Panc1 (cell line): ENCODE measurements around the gene ZNF780B. TPM values are rescaled to one million over a fixed set of nuclear protein-coding genes. Genes with fewer than 3 reads are reported as not detected.

ENCODE experiments used
- ATAC-seq: fragments of 200-7000 bp; cut with Tn5 transposase; 2 replicates; pipeline ENCODE4 v1.9.1; 2020; ENCODE audit warnings: mild to moderate bottlenecking, moderate library complexity
- BruUV-seq: library from RNA; stranded (reverse); fragments of 400-500 nt; replicated peaks from 2 replicates; lab custom pipeline; 2021; lab: Mats Ljungman, UMichigan
- CTCF ChIA-PET: fragments of 300-600 bp; sonication (Branson Sonifier 250); formaldehyde crosslinking; loops from one replicate; lab custom pipeline; 2022; ENCODE audit warnings: antibody characterized with exemption; lab: Charles Lee
- POLR2A ChIA-PET: fragments of 300-600 bp; sonication (Branson Sonifier 250); formaldehyde crosslinking; loops from one replicate; lab custom pipeline; 2022; ENCODE audit warnings: antibody characterized with exemption; lab: Charles Lee
- DNase-seq: peaks from one replicate; pipeline ENCODE4 v3.0.0-alpha.2; 2010; ENCODE audit warnings: low read depth, low spot score
- H3K27ac ChIP-seq: 2 replicates; pipeline ENCODE4 v1.5.1; 2011; ENCODE audit warnings: mild to moderate bottlenecking, low read length, inconsistent platforms
- H3K27me3 ChIP-seq: fragments of 200-500 bp; sonication (Bioruptor generic); 2 replicates; pipeline ENCODE4 v1.6.0; 2014; ENCODE audit warnings: low read length, inconsistent platforms; ENCODE audit not compliant: control insufficient read depth, insufficient read depth
- H3K36me3 ChIP-seq: fragments of 200-500 bp; sonication (Bioruptor generic); 2 replicates; pipeline ENCODE4 v1.5.1; 2014; ENCODE audit warnings: inconsistent platforms, mild to moderate bottlenecking, low read length, moderate library complexity; ENCODE audit not compliant: control insufficient read depth, insufficient read depth
- H3K4me1 ChIP-seq: 2 replicates; pipeline ENCODE4 v1.5.1; 2011; ENCODE audit warnings: inconsistent platforms, mild to moderate bottlenecking, low read length, moderate library complexity; ENCODE audit not compliant: control insufficient read depth, insufficient read depth
- H3K4me3 ChIP-seq, 2 experiments: 2 replicates each; pipeline ENCODE4 v1.5.1; 2011 to 2012; ENCODE audit warnings: low read depth in 2 of 2, low read length in 2 of 2, mild to moderate bottlenecking in 2 of 2, inconsistent platforms in 1 of 2, moderate library complexity in 1 of 2
- H3K9me3 ChIP-seq: fragments of 200-500 bp; sonication (Bioruptor generic); 2 replicates; pipeline ENCODE4 v1.5.1; 2014; ENCODE audit warnings: low read depth, mild to moderate bottlenecking, inconsistent platforms, low read length, moderate library complexity; ENCODE audit not compliant: control insufficient read depth, insufficient read depth
- CTCF ChIP-seq: fragments of 450-650 bp; IDR thresholded peaks from 2 replicates; pipeline ENCODE4 v1.5.1; 2017; ENCODE audit warnings: mild to moderate bottlenecking
- POLR2AphosphoS5 ChIP-seq: IDR thresholded peaks from 2 replicates; pipeline ENCODE4 v1.6.1; 2012; ENCODE audit warnings: mild to moderate bottlenecking, low read depth, low read length, moderate library complexity
- REST ChIP-seq, 2 experiments: IDR thresholded peaks; 2 replicates each; pipeline ENCODE4 v1.6.1; 2011 to 2012; ENCODE audit warnings: low read depth in 2 of 2, control low read depth in 1 of 2, low read length in 1 of 2, mild to moderate bottlenecking in 1 of 2, moderate library complexity in 1 of 2; ENCODE audit not compliant: insufficient read depth in 1 of 2
- SIN3A ChIP-seq: IDR thresholded peaks from 2 replicates; pipeline ENCODE4 v1.6.1; 2012; ENCODE audit warnings: low read depth, mild to moderate bottlenecking, low read length, moderate library complexity, borderline replicate concordance; ENCODE audit not compliant: insufficient read depth
- TCF7L2 ChIP-seq: IDR thresholded peaks from 2 replicates; pipeline ENCODE4 v1.6.1; 2011; ENCODE audit warnings: mild to moderate bottlenecking, low read depth, low read length, inconsistent platforms
- in situ Hi-C: cut with HindIII; loops from 2 replicates; pipeline ENCODE4 v1.10.0; 2016; ENCODE audit warnings: low sequenced_read_pairs, low pct_unique_long_range_greater_than_20kb
- intact Hi-C: fragments of 100-400 bp; cut with micrococcal nuclease; formaldehyde crosslinking; loops from one replicate; pipeline ENCODE4 v1.10.0; 2022; ENCODE audit not compliant: unreplicated experiment
- total RNA-seq: library from RNA; stranded (reverse); gene quantifications from one replicate; pipeline ENCODE4 v1.2.1, GENCODE V29; 2021; ENCODE audit not compliant: unreplicated experiment

The ZNF780B gene
- total RNA-seq, 1 experiment from 2014 or later: 237 TPM

GRCh38 chr19:40059624-40060023 lies 3.6 kb upstream of the ZNF780B start:
- CTCF ChIA-PET: interaction anchor here (0.6 to 1.1 kb wide), 2 partner anchors 104 to 129 kb away, joined by 4 to 7 read pairs; no protein-coding TSS in a partner anchor
- Histone ChIP-seq H3K4me1 (peaks cover 13% of the 10 kb centered on the region), H3K27ac (no peak overlapping the region), H3K36me3 (no peaks in the 10 kb centered on the region), H3K9me3 (peaks cover 80% of the 10 kb centered on the region), H3K4me3 (no peak overlapping the region), H3K27me3 (no peaks in the 10 kb centered on the region)
- TF ChIP-seq SIN3A (no peak), REST (IDR thresholded peaks at IDR 0.05; ENCODE audit: insufficient read depth in 1 of 2, low read depth in 2 of 2, low read length in 1 of 2) (no peak), POLR2AphosphoS5 (no peak), CTCF (no peak), TCF7L2 (no peak)
- no TSS peak for BruUV-seq
- DNase-seq (no peak), ATAC-seq (no peak)
- intact Hi-C loops: no loop called here
- POLR2A ChIA-PET: interaction anchor here (4.5 kb wide), 1 partner anchor 90 kb away, joined by 25 read pairs; the partner anchor contains the start of gene PSMC4
- in situ Hi-C loops: loop anchor here (5.0 to 10.0 kb wide), 5 partner anchors 33 to 995 kb away; partner anchors contain the start of genes FBL and ZNF780A

GRCh38 chr19:40057166-40057565 lies 1.1 kb upstream of the ZNF780B start:
- Histone ChIP-seq H3K36me3 (no peaks in the 10 kb centered on the region), H3K27ac (peak overlapping the region; percentile 78; the same call in 1 of the 2 replicates), H3K4me1 (peaks cover 16% of the 10 kb centered on the region), H3K27me3 (no peaks in the 10 kb centered on the region), H3K9me3 (peaks cover 79% of the 10 kb centered on the region), H3K4me3 (peak overlapping the region in 1 of 2 experiments; percentile 36; a peak in 2 of 4 replicates)
- intact Hi-C loops (no loop called here), in situ Hi-C loops (loop anchor here (5.0 to 10.0 kb wide), 5 partner anchors 35 to 992 kb away; partner anchors contain the start of genes FBL and ZNF780A)
- BruUV-seq: no TSS peak
- ChIA-PET CTCF (interaction anchor here (0.6 to 1.4 kb wide), 5 partner anchors 10 to 296 kb away, joined by 3 to 4 read pairs (median 4); no protein-coding TSS in a partner anchor), POLR2A (interaction anchor here (0.6 to 4.5 kb wide), 14 partner anchors 9 to 1082 kb away, joined by 3 to 27 read pairs (median 4); partner anchors contain the start of gene PSMC4)
- ATAC-seq (no peak), DNase-seq (no peak)
- TF ChIP-seq POLR2AphosphoS5 (no peak), REST (IDR thresholded peaks at IDR 0.05; ENCODE audit: insufficient read depth in 1 of 2, low read depth in 2 of 2, low read length in 1 of 2) (no peak), SIN3A (no peak), TCF7L2 (no peak), CTCF (no peak)
